H9 (cell line): ENCODE data around the gene FPR2. TPM values are rescaled to one million over a fixed set of nuclear protein-coding genes. Genes with fewer than 3 reads are reported as not detected.

Experiments
- DNase-seq: peaks from one replicate; pipeline ENCODE4 v3.0.0-alpha.2; 2017
- H2AFZ ChIP-seq: one replicate; pipeline ENCODE4 v1.6.1; 2013; ENCODE audit warnings: mild to moderate bottlenecking, low read length, control low read depth, moderate library complexity
- H2AK5ac ChIP-seq: 2 replicates; pipeline ENCODE4 v1.6.1; 2013; ENCODE audit warnings: low read length, control low read depth, mixed read lengths; ENCODE audit not compliant: insufficient read length
- H2BK120ac ChIP-seq: one replicate; pipeline ENCODE4 v1.6.1; 2013; ENCODE audit warnings: low read depth, mild to moderate bottlenecking, low read length, control low read depth, inconsistent platforms; ENCODE audit not compliant: poor library complexity, severe bottlenecking
- H2BK12ac ChIP-seq: 2 replicates; pipeline ENCODE4 v1.6.1; 2013; ENCODE audit warnings: low read length, control low read depth, mixed read lengths, low read depth; ENCODE audit not compliant: insufficient read length
- H2BK15ac ChIP-seq: 2 replicates; pipeline ENCODE4 v1.6.1; 2013; ENCODE audit warnings: low read depth, low read length, control low read depth
- H2BK20ac ChIP-seq: one replicate; pipeline ENCODE4 v1.6.1; 2013; ENCODE audit warnings: low read depth, mild to moderate bottlenecking, low read length, control low read depth, inconsistent platforms; ENCODE audit not compliant: poor library complexity, severe bottlenecking
- H2BK5ac ChIP-seq: 2 replicates; pipeline ENCODE4 v1.6.1; 2013; ENCODE audit warnings: low read length, control low read depth, mixed read lengths; ENCODE audit not compliant: insufficient read length
- H3K14ac ChIP-seq: 2 replicates; pipeline ENCODE4 v1.6.1; 2013; ENCODE audit warnings: low read length, control low read depth; ENCODE audit not compliant: insufficient read depth
- H3K18ac ChIP-seq: 2 replicates; pipeline ENCODE4 v1.6.1; 2013; ENCODE audit warnings: low read depth, mild to moderate bottlenecking, mixed read lengths, low read length, control low read depth; ENCODE audit not compliant: insufficient read length
- H3K23ac ChIP-seq: 2 replicates; pipeline ENCODE4 v1.6.1; 2013; ENCODE audit warnings: low read length, control low read depth, mixed read lengths, low read depth; ENCODE audit not compliant: insufficient read length
- H3K23me2 ChIP-seq: 2 replicates; pipeline ENCODE4 v1.6.1; 2013; ENCODE audit warnings: low read depth, mild to moderate bottlenecking, mixed read lengths, low read length, control low read depth; ENCODE audit not compliant: insufficient read length, poor library complexity, severe bottlenecking
- H3K27ac ChIP-seq: 2 replicates; pipeline ENCODE4 v1.5.1; 2013; ENCODE audit warnings: low read length, control low read depth, mixed read lengths, low read depth; ENCODE audit not compliant: insufficient read length
- H3K27me3 ChIP-seq: 2 replicates; pipeline ENCODE4 v1.6.1; 2013; ENCODE audit warnings: low read length, control low read depth, inconsistent platforms; ENCODE audit not compliant: insufficient read depth
- H3K4ac ChIP-seq: 2 replicates; pipeline ENCODE4 v1.6.1; 2013; ENCODE audit warnings: low read depth, mild to moderate bottlenecking, control low read depth, inconsistent platforms, low read length, moderate library complexity
- H3K4me1 ChIP-seq: 2 replicates; pipeline ENCODE4 v1.6.1; 2013; ENCODE audit warnings: low read length, control low read depth, inconsistent platforms; ENCODE audit not compliant: insufficient read depth
- H3K4me2 ChIP-seq: 2 replicates; pipeline ENCODE4 v1.6.1; 2013; ENCODE audit warnings: low read length, control low read depth, mixed read lengths; ENCODE audit not compliant: insufficient read length, insufficient read depth
- H3K56ac ChIP-seq: 2 replicates; pipeline ENCODE4 v1.6.1; 2013; ENCODE audit warnings: low read depth, mild to moderate bottlenecking, mixed read lengths, low read length, control low read depth; ENCODE audit not compliant: insufficient read length
- H3K79me1 ChIP-seq: 2 replicates; pipeline ENCODE4 v1.6.1; 2013; ENCODE audit warnings: low read depth, mild to moderate bottlenecking, moderate library complexity, low read length, control low read depth, inconsistent platforms; ENCODE audit not compliant: insufficient read depth, poor library complexity, severe bottlenecking
- H3K79me2 ChIP-seq: 2 replicates; pipeline ENCODE4 v1.6.1; 2013; ENCODE audit warnings: low read length, control low read depth, inconsistent platforms; ENCODE audit not compliant: insufficient read depth
- H3K9ac ChIP-seq: 2 replicates; pipeline ENCODE4 v1.6.1; 2013; ENCODE audit warnings: low read length, control low read depth, mixed read lengths; ENCODE audit not compliant: insufficient read length; ENCODE audit errors: extremely low read depth
- H3K9me3 ChIP-seq: one replicate; pipeline ENCODE4 v1.6.1; 2013; ENCODE audit warnings: low read depth, low read length, inconsistent platforms; ENCODE audit not compliant: control insufficient read depth
- H3T11ph ChIP-seq: one replicate; pipeline ENCODE4 v1.6.1; 2013; ENCODE audit warnings: mild to moderate bottlenecking, low read length, control low read depth, inconsistent platforms
- H4K20me1 ChIP-seq: one replicate; pipeline ENCODE4 v1.6.1; 2013; ENCODE audit not compliant: control insufficient read depth, insufficient read length, insufficient read depth
- H4K5ac ChIP-seq: 2 replicates; pipeline ENCODE4 v1.6.1; 2013; ENCODE audit warnings: low read depth, mild to moderate bottlenecking, mixed read lengths, low read length, control low read depth; ENCODE audit not compliant: insufficient read length
- H4K8ac ChIP-seq: replicated peaks from 2 replicates; pipeline ENCODE4 v1.6.1; 2013; ENCODE audit warnings: low read length, control low read depth, mixed read lengths, low read depth; ENCODE audit not compliant: insufficient read length
- H4K91ac ChIP-seq: 2 replicates; pipeline ENCODE4 v1.6.1; 2013; ENCODE audit warnings: low read depth, mild to moderate bottlenecking, moderate library complexity, mixed read lengths, low read length, control low read depth; ENCODE audit not compliant: insufficient read length
- H3K27ac Mint-ChIP-seq, 3 experiments: 2 replicates in 2 of 3; 3 replicates in 1 of 3; pipeline ENCODE4 v1.8.0; 2020 to 2021; ENCODE audit warnings: mixed read lengths in 3 of 3, mild to moderate bottlenecking in 1 of 3, moderate library complexity in 1 of 3
- H3K27me3 Mint-ChIP-seq: 2 replicates; pipeline ENCODE4 v1.8.0; 2021; ENCODE audit warnings: low read depth, mild to moderate bottlenecking, moderate library complexity, mixed read lengths
- H3K36me3 Mint-ChIP-seq, 3 experiments: 2 replicates in 2 of 3; 3 replicates in 1 of 3; pipeline ENCODE4 v1.8.0; 2020 to 2021; ENCODE audit warnings: low read depth in 3 of 3, mixed read lengths in 3 of 3; ENCODE audit not compliant: insufficient read depth in 1 of 3
- H3K4me1 Mint-ChIP-seq, 2 experiments: 2 replicates each; pipeline ENCODE4 v1.8.0; 2020; ENCODE audit warnings: mixed read lengths in 2 of 2
- H3K4me3 Mint-ChIP-seq, 2 experiments: 2 replicates in 1 of 2; 3 replicates in 1 of 2; pipeline ENCODE4 v1.8.0; 2020 to 2021; ENCODE audit warnings: mild to moderate bottlenecking in 2 of 2, mixed read lengths in 2 of 2, moderate library complexity in 1 of 2
- H3K9me3 Mint-ChIP-seq, 2 experiments: 2 replicates in 1 of 2; 3 replicates in 1 of 2; pipeline ENCODE4 v1.8.0; 2020; ENCODE audit warnings: mild to moderate bottlenecking in 2 of 2, mixed read lengths in 2 of 2, moderate library complexity in 1 of 2
- WGBS: extraction: QIAGEN DNeasy Blood & Tissue Kit; methylation state at CpG from one replicate; pipeline ENCODE4 v1.1.7; 2013; ENCODE audit warnings: missing lambda C conversion rate, low lambda C conversion rate, mixed read lengths; ENCODE audit not compliant: insufficient read length; ENCODE audit errors: extremely low coverage; 5-methylcytosine and 5-hydroxymethylcytosine counted together
- total RNA-seq: library from RNA; stranded (reverse); gene quantifications from 2 replicates; pipeline ENCODE4 v1.2.1, GENCODE V29; 2021
- TF ChIP-seq, protein P1 (sequence below): fragments of 200-600 bp; sonication (generic); conservative IDR thresholded peaks from 3 replicates; pipeline ENCODE4 v1.8.0; 2021; ENCODE audit warnings: antibody characterized with exemption, mild to moderate bottlenecking

Gene FPR2
- total RNA-seq, 1 experiment from 2014 or later, result not detected

DNA sequence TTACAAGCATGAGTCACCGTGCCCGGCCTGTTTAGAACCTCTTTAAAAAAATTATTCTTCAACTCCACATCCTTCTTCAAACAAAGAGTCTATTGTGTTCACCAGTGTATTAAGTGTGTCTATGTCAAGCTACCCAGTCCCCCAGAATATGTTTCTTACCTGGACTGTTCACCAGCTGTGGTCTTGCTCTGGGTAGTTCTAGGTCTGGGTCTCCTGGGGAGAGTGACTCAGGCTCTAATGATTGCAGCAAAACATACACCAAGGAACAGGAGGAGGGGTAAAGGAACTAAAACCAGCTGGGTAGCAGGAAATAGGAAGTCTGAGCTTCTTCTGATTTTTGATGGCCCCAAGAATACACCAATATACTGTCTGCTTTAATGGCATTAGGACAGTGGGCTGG, 9.3 kb upstream of the FPR2 start, which contains the start of gene FPR1:
Gene FPR1, minus strand, starts transcription at position 224 of the 400 bp plus-strand sequence. CDS start 4,884 bp downstream, outside the sequence.
- Histone ChIP-seq H3K23ac (no peak within 1 kb of the TSS), H3K14ac (no peak within 1 kb of the TSS), H3K79me1 (no peaks in the 10 kb centered on the region), H2BK15ac (no peak within 1 kb of the TSS), H4K8ac (no peak within 1 kb of the TSS), H4K5ac (no peak within 1 kb of the TSS), H3K27ac (no peak within 1 kb of the TSS), H2BK12ac (no peak within 1 kb of the TSS), H4K20me1 (no peaks in the 10 kb centered on the region), H3K23me2 (no peaks in the 10 kb centered on the region), H2AFZ (no peak within 1 kb of the TSS), H2BK5ac (no peak within 1 kb of the TSS), H2BK120ac (no peak within 1 kb of the TSS), H3K4me2 (no peak within 1 kb of the TSS), H4K91ac (no peak within 1 kb of the TSS), H3K56ac (no peak within 1 kb of the TSS), H2AK5ac (no peak within 1 kb of the TSS), H3K79me2 (no peaks in the 10 kb centered on the region), H3K9ac (no peak within 1 kb of the TSS), H2BK20ac (no peak within 1 kb of the TSS), H3K9me3 (no peaks in the 10 kb centered on the region), H3K18ac (no peak within 1 kb of the TSS), H3K4me1 (no peaks in the 10 kb centered on the region), H3K27me3 (no peaks in the 10 kb centered on the region), H3K4ac (no peak within 1 kb of the TSS), H3T11ph (no peak within 1 kb of the TSS)
- peaks cover 43 to 90% of the 10 kb centered on the region in 2 experiments for H3K9me3 Mint-ChIP-seq
- no peaks in the 10 kb centered on the region for H3K4me1 Mint-ChIP-seq
- peaks cover 18% of the 10 kb centered on the region for H3K27me3 Mint-ChIP-seq
- TF ChIP-seq, protein P1, sequence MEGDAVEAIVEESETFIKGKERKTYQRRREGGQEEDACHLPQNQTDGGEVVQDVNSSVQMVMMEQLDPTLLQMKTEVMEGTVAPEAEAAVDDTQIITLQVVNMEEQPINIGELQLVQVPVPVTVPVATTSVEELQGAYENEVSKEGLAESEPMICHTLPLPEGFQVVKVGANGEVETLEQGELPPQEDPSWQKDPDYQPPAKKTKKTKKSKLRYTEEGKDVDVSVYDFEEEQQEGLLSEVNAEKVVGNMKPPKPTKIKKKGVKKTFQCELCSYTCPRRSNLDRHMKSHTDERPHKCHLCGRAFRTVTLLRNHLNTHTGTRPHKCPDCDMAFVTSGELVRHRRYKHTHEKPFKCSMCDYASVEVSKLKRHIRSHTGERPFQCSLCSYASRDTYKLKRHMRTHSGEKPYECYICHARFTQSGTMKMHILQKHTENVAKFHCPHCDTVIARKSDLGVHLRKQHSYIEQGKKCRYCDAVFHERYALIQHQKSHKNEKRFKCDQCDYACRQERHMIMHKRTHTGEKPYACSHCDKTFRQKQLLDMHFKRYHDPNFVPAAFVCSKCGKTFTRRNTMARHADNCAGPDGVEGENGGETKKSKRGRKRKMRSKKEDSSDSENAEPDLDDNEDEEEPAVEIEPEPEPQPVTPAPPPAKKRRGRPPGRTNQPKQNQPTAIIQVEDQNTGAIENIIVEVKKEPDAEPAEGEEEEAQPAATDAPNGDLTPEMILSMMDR, result no peak
- WGBS, result no CpG with 5 or more reads among the region's 2 CpGs
- no peak within 1 kb of the TSS; a peak in 1 of 7 replicates for H3K27ac Mint-ChIP-seq
- DNase-seq, result no peak
- peaks cover 0 to 2% (median 0%) of the 10 kb centered on the region in 3 experiments; a peak in 1 of 7 replicates for H3K36me3 Mint-ChIP-seq
- H3K4me3 Mint-ChIP-seq, result no peak within 1 kb of the TSS; a peak in 1 of 5 replicates
